WTC11 (cell line): Measurements from ENCODE around the gene APRT.

Experiments
- ATF2 ChIP-seq: sonication (generic); formaldehyde crosslinking; IDR thresholded peaks from 2 replicates; pipeline ENCODE4 v1.8.1; 2022; ENCODE audit warnings: low read depth, missing genetic modification reagents, borderline replicate concordance
- CTCF ChIP-seq: fragments of 200-600 bp; IDR thresholded peaks from 2 replicates; pipeline ENCODE4 v1.8.0; 2022; ENCODE audit warnings: antibody characterized with exemption
- HMGA2 ChIP-seq: fragments of 250-450 bp; sonication (Bioruptor Pico); IDR thresholded peaks from 2 replicates; pipeline ENCODE4 v1.4.0; 2021; ENCODE audit warnings: mild to moderate bottlenecking, moderate library complexity
- JUN ChIP-seq: sonication (generic); formaldehyde crosslinking; IDR thresholded peaks from 2 replicates; pipeline ENCODE4 v1.8.0; 2023; ENCODE audit warnings: mild to moderate bottlenecking, missing genetic modification reagents
- PREB ChIP-seq: sonication (generic); formaldehyde crosslinking; IDR thresholded peaks from 2 replicates; pipeline ENCODE4 v1.8.1; 2022; ENCODE audit warnings: mild to moderate bottlenecking, missing genetic modification reagents, moderate library complexity, borderline replicate concordance
- SP1 ChIP-seq: sonication (generic); formaldehyde crosslinking; conservative IDR thresholded peaks from 2 replicates; pipeline ENCODE4 v1.8.1; 2022; ENCODE audit warnings: missing genetic modification reagents
- TEAD4 ChIP-seq: sonication (generic); formaldehyde crosslinking; IDR thresholded peaks from 2 replicates; pipeline ENCODE4 v1.8.0; 2022; ENCODE audit warnings: mild to moderate bottlenecking, missing genetic modification reagents
- ZMAT4 ChIP-seq: fragments of 250-450 bp; sonication (Bioruptor Pico); IDR thresholded peaks from 2 replicates; pipeline ENCODE4 v1.9.0; 2021; ENCODE audit warnings: mild to moderate bottlenecking

- TF ChIP-seq ZMAT4 (CRISPR knock-in tag) (no peak), ATF2 (CRISPR knock-in tag) (no peak), JUN (CRISPR knock-in tag) (no peak), CTCF (no peak), HMGA2 (CRISPR knock-in tag) (no peak), PREB (CRISPR knock-in tag) (no peak), SP1 (CRISPR knock-in tag) (no peak), TEAD4 (no peak)
Measured at GRCh38 chr16:88778541-88779065, 33.1 kb downstream of the APRT start.
